Measurements from ENCODE around the gene AURKA. TPM values are rescaled to one million over a fixed set of nuclear protein-coding genes. Genes with fewer than 3 reads are reported as not detected.

AURKA gene
- total and polyA plus RNA-seq, 9 of the 15 experiments (the other 6 are each of a cell fraction or from before 2014, with no cell fraction given): 72.7 to 162 (median 113) TPM

- H3K9ac ChIP-seq (ENCODE audit: insufficient read depth in 1 of 2, low read depth in 2 of 2, low read length in 2 of 2): no peak overlapping the region
- no peak overlapping the region for H3K27ac ChIP-seq (ENCODE audit: extremely low read depth, low read depth, low read length)
- WGBS (ENCODE audit: insufficient coverage, low coverage, missing lambda C conversion rate): 0% methylated on average over 3 of the region's 3 CpGs
- peaks cover 0 to 5% of the 10 kb centered on the region in 2 experiments; a peak in 2 of 5 replicates for H3K4me1 ChIP-seq (replicated peaks in 1 of 2; ENCODE audit: control insufficient read depth in 2 of 2, insufficient read depth in 2 of 2, low read length in 2 of 2)
- H4K20me1 ChIP-seq (replicated peaks; ENCODE audit: control insufficient read depth, insufficient read depth, low read length): no peaks in the 10 kb centered on the region
- BruUV-seq (replicated peaks): no TSS peak
- no peak overlapping the region for H2AFZ ChIP-seq (ENCODE audit: low read depth, low read length)
- in situ Hi-C loops (cut with MboI): loop anchor here (10.0 kb wide), 2 partner anchors 94 to 1664 kb away; no protein-coding TSS in a partner anchor
- ChIA-PET CTCF (ENCODE audit: low intra/inter-chr PET ratio) (no interaction called here), POLR2A (interaction anchor here (0.6 kb wide), 1 partner anchor 1217 kb away, joined by 3 read pairs; no protein-coding TSS in a partner anchor)
- no peak overlapping the region for H3K4me3 ChIP-seq
- no peaks in the 10 kb centered on the region for H3K79me2 ChIP-seq (ENCODE audit: control insufficient read depth, insufficient read depth, low read length)
- H3K27me3 ChIP-seq (ENCODE audit: control insufficient read depth in 2 of 2, insufficient read depth in 2 of 2, low read length in 2 of 2): peaks cover 6 to 19% of the 10 kb centered on the region in 2 experiments; a peak in 4 of 5 replicates
- DNase-seq (ENCODE audit: extremely low read depth in 1 of 4, low spot score in 3 of 4) (no peak), FAIRE-seq (no peak), ATAC-seq (no peak)
- H3K36me3 ChIP-seq (ENCODE audit: control insufficient read depth, insufficient read depth, low read length): no peaks in the 10 kb centered on the region
- intact Hi-C loops (cut with micrococcal nuclease): loop anchor here (5.0 kb wide), 1 partner anchor 229 kb away; no protein-coding TSS in a partner anchor
- no peak overlapping the region for H3K4me2 ChIP-seq (ENCODE audit: insufficient read depth, low read length)
- no peaks in the 10 kb centered on the region for H3K9me3 ChIP-seq (replicated peaks; ENCODE audit: control insufficient read depth, insufficient read depth, low read depth, low read length)
- no peaks in the 10 kb centered on the region for H3K9me1 ChIP-seq (ENCODE audit: control insufficient read depth, insufficient read depth, low read length)
- TF ChIP-seq, protein P1, sequence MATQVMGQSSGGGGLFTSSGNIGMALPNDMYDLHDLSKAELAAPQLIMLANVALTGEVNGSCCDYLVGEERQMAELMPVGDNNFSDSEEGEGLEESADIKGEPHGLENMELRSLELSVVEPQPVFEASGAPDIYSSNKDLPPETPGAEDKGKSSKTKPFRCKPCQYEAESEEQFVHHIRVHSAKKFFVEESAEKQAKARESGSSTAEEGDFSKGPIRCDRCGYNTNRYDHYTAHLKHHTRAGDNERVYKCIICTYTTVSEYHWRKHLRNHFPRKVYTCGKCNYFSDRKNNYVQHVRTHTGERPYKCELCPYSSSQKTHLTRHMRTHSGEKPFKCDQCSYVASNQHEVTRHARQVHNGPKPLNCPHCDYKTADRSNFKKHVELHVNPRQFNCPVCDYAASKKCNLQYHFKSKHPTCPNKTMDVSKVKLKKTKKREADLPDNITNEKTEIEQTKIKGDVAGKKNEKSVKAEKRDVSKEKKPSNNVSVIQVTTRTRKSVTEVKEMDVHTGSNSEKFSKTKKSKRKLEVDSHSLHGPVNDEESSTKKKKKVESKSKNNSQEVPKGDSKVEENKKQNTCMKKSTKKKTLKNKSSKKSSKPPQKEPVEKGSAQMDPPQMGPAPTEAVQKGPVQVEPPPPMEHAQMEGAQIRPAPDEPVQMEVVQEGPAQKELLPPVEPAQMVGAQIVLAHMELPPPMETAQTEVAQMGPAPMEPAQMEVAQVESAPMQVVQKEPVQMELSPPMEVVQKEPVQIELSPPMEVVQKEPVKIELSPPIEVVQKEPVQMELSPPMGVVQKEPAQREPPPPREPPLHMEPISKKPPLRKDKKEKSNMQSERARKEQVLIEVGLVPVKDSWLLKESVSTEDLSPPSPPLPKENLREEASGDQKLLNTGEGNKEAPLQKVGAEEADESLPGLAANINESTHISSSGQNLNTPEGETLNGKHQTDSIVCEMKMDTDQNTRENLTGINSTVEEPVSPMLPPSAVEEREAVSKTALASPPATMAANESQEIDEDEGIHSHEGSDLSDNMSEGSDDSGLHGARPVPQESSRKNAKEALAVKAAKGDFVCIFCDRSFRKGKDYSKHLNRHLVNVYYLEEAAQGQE (IDR thresholded peaks at IDR 0.05; ENCODE audit: borderline replicate concordance): no peak
- TF ChIP-seq, protein P1 (CRISPR knock-in tag; IDR thresholded peaks at IDR 0.05; ENCODE audit: low read depth): no peak
- no peak for TF ChIP-seq ZFX (CRISPR knock-in tag; IDR thresholded peaks at IDR 0.05)
- no peak for TF ChIP-seq ZBTB5 (IDR thresholded peaks at IDR 0.05)
- no peak for TF ChIP-seq CHD2 (IDR thresholded peaks at IDR 0.05; ENCODE audit: low read depth, low read length)
- TF ChIP-seq, protein P2, sequence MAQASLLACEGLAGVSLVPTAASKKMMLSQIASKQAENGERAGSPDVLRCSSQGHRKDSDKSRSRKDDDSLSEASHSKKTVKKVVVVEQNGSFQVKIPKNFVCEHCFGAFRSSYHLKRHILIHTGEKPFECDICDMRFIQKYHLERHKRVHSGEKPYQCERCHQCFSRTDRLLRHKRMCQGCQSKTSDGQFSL (CRISPR knock-in tag; IDR thresholded peaks at IDR 0.05): no peak
- TF ChIP-seq, protein P2 (tag; IDR thresholded peaks at IDR 0.05): no peak
- TF ChIP-seq GATAD2B (IDR thresholded peaks at IDR 0.05; ENCODE audit: borderline replicate concordance): no peak
- TF ChIP-seq ZC3H11A (IDR thresholded peaks at IDR 0.05; ENCODE audit: low read depth, low read length): no peak
- no peak for TF ChIP-seq E2F3 (CRISPR knock-in tag; IDR thresholded peaks at IDR 0.05)
- no peak for TF ChIP-seq TCF3 (CRISPR knock-in tag; IDR thresholded peaks at IDR 0.05)
- TF ChIP-seq NFATC3 (IDR thresholded peaks at IDR 0.05): no peak
- TF ChIP-seq ZNF589 (CRISPR knock-in tag; IDR thresholded peaks at IDR 0.05; ENCODE audit: low read depth): no peak
Measured at GRCh38 chr20:56348746-56349145, 43.3 kb downstream of the AURKA start.

Data from K562 (cell line).